Measurements from ENCODE around the gene SLX4IP.

The SLX4IP gene

GRCh38 chr20:10492844-10493243 is 57.7 kb downstream of the SLX4IP start:
- TF ChIP-seq CTCF (IDR thresholded peaks at IDR 0.05): no peak
- DNase-seq (ENCODE audit: low spot score): no peak
- Histone ChIP-seq H3K27ac (no peak overlapping the region), H3K4me3 (no peak overlapping the region)

- TF ChIP-seq CTCF (IDR thresholded peaks at IDR 0.05): no peak
- Histone ChIP-seq H3K4me3 (no peak overlapping the region), H3K27ac (no peak overlapping the region)
- DNase-seq (ENCODE audit: low spot score): no peak
Observed at GRCh38 chr20:10495173-10495572, 60.1 kb downstream of the SLX4IP start.

GRCh38 chr20:10496465-10496864 is 61.4 kb downstream of the SLX4IP start:
- H3K27ac ChIP-seq: no peak overlapping the region
- DNase-seq (ENCODE audit: low spot score): no peak
- no peak overlapping the region for H3K4me3 ChIP-seq
- no peak for TF ChIP-seq CTCF (IDR thresholded peaks at IDR 0.05)

- DNase-seq (ENCODE audit: low spot score): no peak
- Histone ChIP-seq H3K4me3 (no peak overlapping the region), H3K27ac (no peak overlapping the region)
- TF ChIP-seq CTCF (IDR thresholded peaks at IDR 0.05): no peak
Observed at GRCh38 chr20:10497283-10497682, 62.2 kb downstream of the SLX4IP start.

- H3K4me3 ChIP-seq: no peak overlapping the region
Observed at GRCh38 chr20:10497791-10498190, 62.7 kb downstream of the SLX4IP start.

GRCh38 chr20:10498200-10498599 is 63.1 kb downstream of the SLX4IP start:
- TF ChIP-seq CTCF (IDR thresholded peaks at IDR 0.05): no peak
- DNase-seq (ENCODE audit: low spot score): no peak
- Histone ChIP-seq H3K4me3 (no peak overlapping the region), H3K27ac (no peak overlapping the region)

More at GRCh38 chr20:10497791-10498190, 62.7 kb downstream of the SLX4IP start:
- no peak for DNase-seq (ENCODE audit: low spot score)
- no peak overlapping the region for H3K27ac ChIP-seq
- TF ChIP-seq CTCF (IDR thresholded peaks at IDR 0.05): no peak

GRCh38 chr20:10501402-10501801 is 66.3 kb downstream of the SLX4IP start:
- DNase-seq (ENCODE audit: low spot score): no peak
- H3K27ac ChIP-seq: peak overlapping the region in 1 of 2 donors; percentile 39
- H3K4me3 ChIP-seq: peak overlapping the region; percentile 33
- TF ChIP-seq CTCF (IDR thresholded peaks at IDR 0.05): no peak
